Trophoblast cell (in vitro differentiated cells and primary cell): ENCODE measurements around the gene CALML4.
A peak's percentile ranks its signal among the peaks of the same experiment; 100 is the strongest.

Experiments used
- DNase-seq, 2 donors: peaks; one replicate each; pipeline ENCODE4 v3.0.0-alpha.2; 2016
- H2AFZ ChIP-seq: 2 replicates; pipeline ENCODE4 v1.6.1; 2013; ENCODE audit warnings: low read length, moderate library complexity, mild to moderate bottlenecking; ENCODE audit not compliant: insufficient read depth, poor library complexity
- H2AK5ac ChIP-seq: 2 replicates; pipeline ENCODE4 v1.6.1; 2013; ENCODE audit warnings: mild to moderate bottlenecking, low read length
- H2BK120ac ChIP-seq: 2 replicates; pipeline ENCODE4 v1.6.1; 2013; ENCODE audit warnings: low read length, mild to moderate bottlenecking, moderate library complexity; ENCODE audit not compliant: insufficient read depth, poor library complexity
- H2BK12ac ChIP-seq: 2 replicates; pipeline ENCODE4 v1.6.1; 2013; ENCODE audit warnings: mild to moderate bottlenecking, low read length, moderate library complexity
- H2BK5ac ChIP-seq: 2 replicates; pipeline ENCODE4 v1.6.1; 2013; ENCODE audit warnings: low read length, low read depth, moderate library complexity, mild to moderate bottlenecking; ENCODE audit not compliant: poor library complexity
- H3K14ac ChIP-seq: 2 replicates; pipeline ENCODE4 v1.6.1; 2013; ENCODE audit warnings: mild to moderate bottlenecking, low read length
- H3K18ac ChIP-seq: 2 replicates; pipeline ENCODE4 v1.6.1; 2013; ENCODE audit warnings: mild to moderate bottlenecking, low read length
- H3K23ac ChIP-seq: 2 replicates; pipeline ENCODE4 v1.6.1; 2013; ENCODE audit warnings: low read length
- H3K27ac ChIP-seq: 2 replicates; pipeline ENCODE4 v1.5.1; 2013; ENCODE audit warnings: low read depth, mild to moderate bottlenecking, inconsistent platforms, low read length, moderate library complexity
- H3K27me3 ChIP-seq: 2 replicates; pipeline ENCODE4 v1.6.1; 2013; ENCODE audit warnings: inconsistent platforms, mild to moderate bottlenecking, low read length, moderate library complexity; ENCODE audit not compliant: insufficient read depth
- H3K36me3 ChIP-seq, 2 experiments: 1 replicate in 1 of 2; 2 replicates in 1 of 2; pipeline ENCODE4 v1.6.1; 2013; ENCODE audit warnings: low read length in 2 of 2, mild to moderate bottlenecking in 2 of 2, moderate library complexity in 1 of 2; ENCODE audit not compliant: insufficient read depth in 2 of 2, control insufficient read depth in 1 of 2
- H3K4ac ChIP-seq: 2 replicates; pipeline ENCODE4 v1.6.1; 2013; ENCODE audit warnings: low read depth, mild to moderate bottlenecking, low read length, moderate library complexity
- H3K4me1 ChIP-seq, 2 experiments: 1 replicate in 1 of 2; 2 replicates in 1 of 2; pipeline ENCODE4 v1.6.1; 2013; ENCODE audit warnings: low read length in 2 of 2, mild to moderate bottlenecking in 2 of 2, moderate library complexity in 1 of 2; ENCODE audit not compliant: insufficient read depth in 2 of 2, control insufficient read depth in 1 of 2
- H3K4me2 ChIP-seq: 2 replicates; pipeline ENCODE4 v1.6.1; 2013; ENCODE audit warnings: inconsistent platforms, mild to moderate bottlenecking, low read length, moderate library complexity
- H3K4me3 ChIP-seq: 2 replicates; pipeline ENCODE4 v1.5.1; 2013; ENCODE audit warnings: mild to moderate bottlenecking, low read depth, low read length, inconsistent platforms
- H3K79me1 ChIP-seq: one replicate; pipeline ENCODE4 v1.6.1; 2013; ENCODE audit warnings: low read length
- H3K79me2 ChIP-seq: 2 replicates; pipeline ENCODE4 v1.6.1; 2013; ENCODE audit warnings: low read length, mild to moderate bottlenecking; ENCODE audit not compliant: control insufficient read depth, insufficient read depth, poor library complexity
- H3K9ac ChIP-seq: 2 replicates; pipeline ENCODE4 v1.6.1; 2013; ENCODE audit warnings: mild to moderate bottlenecking, low read length
- H3K9me3 ChIP-seq: 2 replicates; pipeline ENCODE4 v1.6.1; 2013; ENCODE audit warnings: low read depth, mild to moderate bottlenecking, control low read depth, inconsistent platforms, low read length; ENCODE audit not compliant: insufficient read depth
- H4K12ac ChIP-seq: 2 replicates; pipeline ENCODE4 v1.6.1; 2013; ENCODE audit warnings: low read depth, mild to moderate bottlenecking, low read length, moderate library complexity
- H4K8ac ChIP-seq: 2 replicates; pipeline ENCODE4 v1.6.1; 2013; ENCODE audit warnings: low read depth, mild to moderate bottlenecking, low read length, moderate library complexity
- H4K91ac ChIP-seq: one replicate; pipeline ENCODE4 v1.6.1; 2013; ENCODE audit warnings: low read depth, mild to moderate bottlenecking, low read length, moderate library complexity
- WGBS: extraction: QIAGEN DNeasy Blood & Tissue Kit; methylation state at CpG from one replicate; pipeline ENCODE4 v1.1.7; 2013; ENCODE audit warnings: missing lambda C conversion rate; ENCODE audit not compliant: insufficient read length, insufficient coverage; ENCODE audit errors: extremely low coverage; 5-methylcytosine and 5-hydroxymethylcytosine counted together

Gene CALML4

GRCh38 chr15:68220967-68221366 lies 15.8 kb upstream of the CALML4 start:
- H3K79me2 ChIP-seq, result peaks cover 2% of the 10 kb centered on the region
- no peaks in the 10 kb centered on the region for H3K27me3 ChIP-seq
- H4K8ac ChIP-seq, result no peak overlapping the region
- H3K4me2 ChIP-seq, result no peak overlapping the region
- H4K12ac ChIP-seq, result no peak overlapping the region
- H2BK120ac ChIP-seq, result no peak overlapping the region
- H2BK5ac ChIP-seq, result no peak overlapping the region
- no peak overlapping the region for H3K23ac ChIP-seq
- no peak overlapping the region for H4K91ac ChIP-seq
- H2AK5ac ChIP-seq, result no peak overlapping the region
- H3K27ac ChIP-seq, result no peak overlapping the region
- DNase-seq, result no peak
- H3K79me1 ChIP-seq, result no peaks in the 10 kb centered on the region
- H3K18ac ChIP-seq, result no peak overlapping the region
- no CpG with 5 or more reads among the region's 6 CpGs for WGBS
- peaks cover 2% of the 10 kb centered on the region for H3K9me3 ChIP-seq
- H3K4ac ChIP-seq, result no peak overlapping the region
- no peak overlapping the region for H2BK12ac ChIP-seq
- H3K14ac ChIP-seq, result no peak overlapping the region
- H3K4me1 ChIP-seq, result no peaks in the 10 kb centered on the region
- H2AFZ ChIP-seq, result no peak overlapping the region
- H3K9ac ChIP-seq, result no peak overlapping the region
- no peak overlapping the region for H3K4me3 ChIP-seq
- H3K36me3 ChIP-seq, result peaks cover 5 to 7% of the 10 kb centered on the region in 2 experiments

- H3K27ac ChIP-seq, result no peak overlapping the region
- no CpG with 5 or more reads among the region's 2 CpGs for WGBS
- H3K14ac ChIP-seq, result no peak overlapping the region
- no peak overlapping the region for H3K4me2 ChIP-seq
- DNase-seq, result no peak
- H3K9me3 ChIP-seq, result peaks cover 2% of the 10 kb centered on the region
- peaks cover 2% of the 10 kb centered on the region for H3K79me2 ChIP-seq
- H3K18ac ChIP-seq, result no peak overlapping the region
- H2BK5ac ChIP-seq, result no peak overlapping the region
- no peak overlapping the region for H2AK5ac ChIP-seq
- no peaks in the 10 kb centered on the region for H3K27me3 ChIP-seq
- no peak overlapping the region for H3K9ac ChIP-seq
- H3K4me1 ChIP-seq, result no peaks in the 10 kb centered on the region
- H3K4me3 ChIP-seq, result no peak overlapping the region
- H4K8ac ChIP-seq, result no peak overlapping the region
- H4K91ac ChIP-seq, result no peak overlapping the region
- no peak overlapping the region for H2BK120ac ChIP-seq
- no peak overlapping the region for H2BK12ac ChIP-seq
- H3K36me3 ChIP-seq, result peaks cover 5 to 8% of the 10 kb centered on the region in 2 experiments
- peak overlapping the region; percentile 38 for H4K12ac ChIP-seq
- H3K79me1 ChIP-seq, result no peaks in the 10 kb centered on the region
- no peak overlapping the region for H3K23ac ChIP-seq
- no peak overlapping the region for H3K4ac ChIP-seq
- H2AFZ ChIP-seq, result no peak overlapping the region
Measured at GRCh38 chr15:68220489-68220888, 15.4 kb upstream of the CALML4 start.

GRCh38 chr15:68218847-68219798 lies 14.0 kb upstream of the CALML4 start:
- H3K9me3 ChIP-seq, result peaks cover 2% of the 10 kb centered on the region
- H2AK5ac ChIP-seq, result no peak overlapping the region
- no peak overlapping the region for H3K14ac ChIP-seq
- H3K4me1 ChIP-seq, result no peaks in the 10 kb centered on the region
- no peak overlapping the region for H3K27ac ChIP-seq
- H3K79me1 ChIP-seq, result no peaks in the 10 kb centered on the region
- H4K91ac ChIP-seq, result no peak overlapping the region
- whole genome bisulfite sequencing, result no CpG with 5 or more reads among the region's 9 CpGs
- peak overlapping the region; percentile 21 for H3K4ac ChIP-seq
- no peak overlapping the region for H2BK120ac ChIP-seq
- H3K27me3 ChIP-seq, result no peaks in the 10 kb centered on the region
- H2BK12ac ChIP-seq, result no peak overlapping the region
- no peaks in the 10 kb centered on the region for H3K79me2 ChIP-seq
- DNase-seq, result no peak
- H3K9ac ChIP-seq, result no peak overlapping the region
- H3K4me3 ChIP-seq, result no peak overlapping the region
- no peak overlapping the region for H3K4me2 ChIP-seq
- no peak overlapping the region for H2AFZ ChIP-seq
- no peak overlapping the region for H4K12ac ChIP-seq
- H4K8ac ChIP-seq, result no peak overlapping the region
- H3K23ac ChIP-seq, result no peak overlapping the region
- H3K18ac ChIP-seq, result no peak overlapping the region
- peaks cover 5 to 8% of the 10 kb centered on the region in 2 experiments for H3K36me3 ChIP-seq
- H2BK5ac ChIP-seq, result no peak overlapping the region

- no peak overlapping the region for H3K4me3 ChIP-seq
- H2BK120ac ChIP-seq, result no peak overlapping the region
- H3K23ac ChIP-seq, result no peak overlapping the region
- H3K79me1 ChIP-seq, result no peaks in the 10 kb centered on the region
- no peaks in the 10 kb centered on the region for H3K4me1 ChIP-seq
- no peaks in the 10 kb centered on the region for H3K27me3 ChIP-seq
- H2BK12ac ChIP-seq, result no peak overlapping the region
- no peak overlapping the region for H4K12ac ChIP-seq
- H3K4ac ChIP-seq, result no peak overlapping the region
- no peak overlapping the region for H3K14ac ChIP-seq
- H2AK5ac ChIP-seq, result no peak overlapping the region
- no peak overlapping the region for H3K18ac ChIP-seq
- no peak overlapping the region for H3K9ac ChIP-seq
- H3K36me3 ChIP-seq, result peaks cover 5 to 10% of the 10 kb centered on the region in 2 experiments
- H3K27ac ChIP-seq, result no peak overlapping the region
- no peak overlapping the region for H2BK5ac ChIP-seq
- peaks cover 2% of the 10 kb centered on the region for H3K9me3 ChIP-seq
- no peak overlapping the region for H3K4me2 ChIP-seq
- H4K8ac ChIP-seq, result no peak overlapping the region
- no peak overlapping the region for H2AFZ ChIP-seq
- H4K91ac ChIP-seq, result no peak overlapping the region
- no CpG with 5 or more reads among the region's 8 CpGs for WGBS
- DNase-seq, result no peak
- H3K79me2 ChIP-seq, result no peaks in the 10 kb centered on the region
Measured at GRCh38 chr15:68218331-68218730, 13.2 kb upstream of the CALML4 start.
